ENCODE data around the gene KRT33B. TPM values are rescaled to one million over a fixed set of nuclear protein-coding genes. Genes with fewer than 3 reads are reported as not detected.

KRT33B gene
- total and polyA plus RNA-seq, 2 of the 13 experiments (the other 11 are each of a cell fraction or from before 2014, with no cell fraction given): not detected

DNA sequence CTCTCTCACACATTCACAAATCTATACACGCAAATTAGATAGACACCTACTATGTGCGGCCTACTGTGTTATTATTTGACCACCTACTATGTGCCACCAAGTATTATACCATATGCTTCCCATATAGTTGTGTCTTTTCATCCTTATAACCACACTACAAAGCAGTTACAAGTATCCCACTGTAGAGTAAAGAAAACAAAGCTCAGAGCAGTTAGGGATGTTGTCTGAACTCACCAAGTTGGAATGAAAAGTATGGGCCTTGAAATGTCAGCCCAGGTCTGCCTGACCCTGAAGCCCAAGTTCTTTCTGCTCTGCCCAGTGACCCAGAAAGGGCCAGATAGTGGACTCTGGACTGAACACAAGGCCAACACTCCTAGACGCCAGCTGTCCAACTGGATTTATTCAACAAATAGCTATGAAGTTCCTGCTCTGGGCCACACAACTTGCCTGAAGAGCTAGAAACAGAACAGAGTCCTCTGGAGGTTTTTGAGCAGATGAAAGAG lies 46.3 kb upstream of the KRT33B start (continued):
- TF ChIP-seq DNMT3B (CRISPR knock-in tag; conservative IDR thresholded peaks at IDR 0.05) (no peak), ZNF383 (CRISPR knock-in tag; IDR thresholded peaks at IDR 0.05; ENCODE audit: borderline replicate concordance) (no peak), TBX3 (IDR thresholded peaks at IDR 0.05; ENCODE audit: borderline replicate concordance) (no peak), HOXA9 (CRISPR knock-in tag; IDR thresholded peaks at IDR 0.05; ENCODE audit: borderline replicate concordance) (no peak), KDM3A (CRISPR knock-in tag; IDR thresholded peaks at IDR 0.05; ENCODE audit: low read depth) (0 out of 2 replicates have a peak, but pooled peaks have one; percentile 43), ZNF3 (CRISPR knock-in tag; IDR thresholded peaks at IDR 0.05) (no peak), PAX8 (CRISPR knock-in tag; IDR thresholded peaks at IDR 0.05; ENCODE audit: borderline replicate concordance) (no peak), ZSCAN25 (CRISPR knock-in tag; IDR thresholded peaks at IDR 0.05) (no peak), ZNF747 (CRISPR knock-in tag; IDR thresholded peaks at IDR 0.05; ENCODE audit: borderline replicate concordance) (no peak), ZNF672 (CRISPR knock-in tag; IDR thresholded peaks at IDR 0.05) (no peak), RCOR2 (CRISPR knock-in tag; IDR thresholded peaks at IDR 0.05) (peak; percentile 65; the same call in 1 of the 2 replicates), NFYC (CRISPR knock-in tag; IDR thresholded peaks at IDR 0.05) (no peak), ZNF766 (CRISPR knock-in tag; IDR thresholded peaks at IDR 0.05; ENCODE audit: borderline replicate concordance) (no peak), JUN (CRISPR knock-in tag; IDR thresholded peaks at IDR 0.05) (peak; percentile 96)
- TF ChIP-seq, protein P1, sequence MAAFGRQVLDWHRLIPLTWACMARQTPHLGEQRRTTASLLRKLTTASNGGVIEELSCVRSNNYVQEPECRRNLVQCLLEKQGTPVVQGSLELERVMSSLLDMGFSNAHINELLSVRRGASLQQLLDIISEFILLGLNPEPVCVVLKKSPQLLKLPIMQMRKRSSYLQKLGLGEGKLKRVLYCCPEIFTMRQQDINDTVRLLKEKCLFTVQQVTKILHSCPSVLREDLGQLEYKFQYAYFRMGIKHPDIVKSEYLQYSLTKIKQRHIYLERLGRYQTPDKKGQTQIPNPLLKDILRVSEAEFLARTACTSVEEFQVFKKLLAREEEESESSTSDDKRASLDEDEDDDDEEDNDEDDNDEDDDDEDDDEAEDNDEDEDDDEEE (CRISPR knock-in tag; IDR thresholded peaks at IDR 0.05): no peak
- TF ChIP-seq, protein P2, sequence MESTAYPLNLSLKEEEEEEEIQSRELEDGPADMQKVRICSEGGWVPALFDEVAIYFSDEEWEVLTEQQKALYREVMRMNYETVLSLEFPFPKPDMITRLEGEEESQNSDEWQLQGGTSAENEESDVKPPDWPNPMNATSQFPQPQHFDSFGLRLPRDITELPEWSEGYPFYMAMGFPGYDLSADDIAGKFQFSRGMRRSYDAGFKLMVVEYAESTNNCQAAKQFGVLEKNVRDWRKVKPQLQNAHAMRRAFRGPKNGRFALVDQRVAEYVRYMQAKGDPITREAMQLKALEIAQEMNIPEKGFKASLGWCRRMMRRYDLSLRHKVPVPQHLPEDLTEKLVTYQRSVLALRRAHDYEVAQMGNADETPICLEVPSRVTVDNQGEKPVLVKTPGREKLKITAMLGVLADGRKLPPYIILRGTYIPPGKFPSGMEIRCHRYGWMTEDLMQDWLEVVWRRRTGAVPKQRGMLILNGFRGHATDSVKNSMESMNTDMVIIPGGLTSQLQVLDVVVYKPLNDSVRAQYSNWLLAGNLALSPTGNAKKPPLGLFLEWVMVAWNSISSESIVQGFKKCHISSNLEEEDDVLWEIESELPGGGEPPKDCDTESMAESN (CRISPR knock-in tag; conservative IDR thresholded peaks at IDR 0.05): no peak
- TF ChIP-seq, protein P3, sequence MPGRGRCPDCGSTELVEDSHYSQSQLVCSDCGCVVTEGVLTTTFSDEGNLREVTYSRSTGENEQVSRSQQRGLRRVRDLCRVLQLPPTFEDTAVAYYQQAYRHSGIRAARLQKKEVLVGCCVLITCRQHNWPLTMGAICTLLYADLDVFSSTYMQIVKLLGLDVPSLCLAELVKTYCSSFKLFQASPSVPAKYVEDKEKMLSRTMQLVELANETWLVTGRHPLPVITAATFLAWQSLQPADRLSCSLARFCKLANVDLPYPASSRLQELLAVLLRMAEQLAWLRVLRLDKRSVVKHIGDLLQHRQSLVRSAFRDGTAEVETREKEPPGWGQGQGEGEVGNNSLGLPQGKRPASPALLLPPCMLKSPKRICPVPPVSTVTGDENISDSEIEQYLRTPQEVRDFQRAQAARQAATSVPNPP (CRISPR knock-in tag; IDR thresholded peaks at IDR 0.05): no peak
- TF ChIP-seq, protein P4, sequence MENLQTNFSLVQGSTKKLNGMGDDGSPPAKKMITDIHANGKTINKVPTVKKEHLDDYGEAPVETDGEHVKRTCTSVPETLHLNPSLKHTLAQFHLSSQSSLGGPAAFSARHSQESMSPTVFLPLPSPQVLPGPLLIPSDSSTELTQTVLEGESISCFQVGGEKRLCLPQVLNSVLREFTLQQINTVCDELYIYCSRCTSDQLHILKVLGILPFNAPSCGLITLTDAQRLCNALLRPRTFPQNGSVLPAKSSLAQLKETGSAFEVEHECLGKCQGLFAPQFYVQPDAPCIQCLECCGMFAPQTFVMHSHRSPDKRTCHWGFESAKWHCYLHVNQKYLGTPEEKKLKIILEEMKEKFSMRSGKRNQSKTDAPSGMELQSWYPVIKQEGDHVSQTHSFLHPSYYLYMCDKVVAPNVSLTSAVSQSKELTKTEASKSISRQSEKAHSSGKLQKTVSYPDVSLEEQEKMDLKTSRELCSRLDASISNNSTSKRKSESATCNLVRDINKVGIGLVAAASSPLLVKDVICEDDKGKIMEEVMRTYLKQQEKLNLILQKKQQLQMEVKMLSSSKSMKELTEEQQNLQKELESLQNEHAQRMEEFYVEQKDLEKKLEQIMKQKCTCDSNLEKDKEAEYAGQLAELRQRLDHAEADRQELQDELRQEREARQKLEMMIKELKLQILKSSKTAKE (CRISPR knock-in tag; IDR thresholded peaks at IDR 0.05; ENCODE audit: borderline replicate concordance): peak; percentile 71; the same call in 1 of the 2 replicates
- TF ChIP-seq, protein P5, sequence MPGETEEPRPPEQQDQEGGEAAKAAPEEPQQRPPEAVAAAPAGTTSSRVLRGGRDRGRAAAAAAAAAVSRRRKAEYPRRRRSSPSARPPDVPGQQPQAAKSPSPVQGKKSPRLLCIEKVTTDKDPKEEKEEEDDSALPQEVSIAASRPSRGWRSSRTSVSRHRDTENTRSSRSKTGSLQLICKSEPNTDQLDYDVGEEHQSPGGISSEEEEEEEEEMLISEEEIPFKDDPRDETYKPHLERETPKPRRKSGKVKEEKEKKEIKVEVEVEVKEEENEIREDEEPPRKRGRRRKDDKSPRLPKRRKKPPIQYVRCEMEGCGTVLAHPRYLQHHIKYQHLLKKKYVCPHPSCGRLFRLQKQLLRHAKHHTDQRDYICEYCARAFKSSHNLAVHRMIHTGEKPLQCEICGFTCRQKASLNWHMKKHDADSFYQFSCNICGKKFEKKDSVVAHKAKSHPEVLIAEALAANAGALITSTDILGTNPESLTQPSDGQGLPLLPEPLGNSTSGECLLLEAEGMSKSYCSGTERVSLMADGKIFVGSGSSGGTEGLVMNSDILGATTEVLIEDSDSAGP (CRISPR knock-in tag; IDR thresholded peaks at IDR 0.05; ENCODE audit: borderline replicate concordance): no peak
